ENCODE data around the gene SNRNP48. TPM values are rescaled to one million over a fixed set of nuclear protein-coding genes. Genes with fewer than 3 reads are reported as not detected.

The SNRNP48 gene
- total and polyA plus RNA-seq, 8 donors: 7.6 to 29.1 (median 26.8) TPM

DNA sequence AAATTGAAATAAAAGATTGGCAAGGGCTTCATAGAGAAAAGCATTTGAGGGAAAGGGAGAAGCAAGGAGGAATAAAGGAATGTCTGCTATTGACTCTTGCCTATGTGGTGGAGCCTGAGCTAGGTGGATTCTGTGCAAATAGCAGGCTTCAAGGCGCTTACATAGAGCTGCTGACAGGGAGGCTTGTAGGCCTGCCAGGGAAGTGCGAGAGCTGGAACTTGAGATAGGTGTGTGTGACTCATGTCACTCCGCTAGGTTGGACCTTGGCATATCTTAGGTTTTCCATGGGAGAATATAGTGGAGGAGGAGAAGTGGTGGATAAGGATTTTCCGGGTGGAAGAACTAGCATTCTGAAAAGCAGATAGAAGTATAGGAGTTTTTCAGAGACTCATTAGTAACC lies 14.0 kb downstream of the SNRNP48 start:
- Histone ChIP-seq H3K27me3 (no peaks in the 10 kb centered on the region), H3K4me1 (no peaks in the 10 kb centered on the region), H3K27ac (no peak overlapping the region), H3K4me3 (no peak overlapping the region), H3K36me3 (peaks cover 0 to 93% of the 10 kb centered on the region in 2 donors), H3K9me3 (no peaks in the 10 kb centered on the region)
- no peak for DNase-seq
- intact Hi-C loops (cut with DNase I): no loop called here
- no peak for ATAC-seq
- no peak for TF ChIP-seq CTCF (IDR thresholded peaks at IDR 0.05)

DNA sequence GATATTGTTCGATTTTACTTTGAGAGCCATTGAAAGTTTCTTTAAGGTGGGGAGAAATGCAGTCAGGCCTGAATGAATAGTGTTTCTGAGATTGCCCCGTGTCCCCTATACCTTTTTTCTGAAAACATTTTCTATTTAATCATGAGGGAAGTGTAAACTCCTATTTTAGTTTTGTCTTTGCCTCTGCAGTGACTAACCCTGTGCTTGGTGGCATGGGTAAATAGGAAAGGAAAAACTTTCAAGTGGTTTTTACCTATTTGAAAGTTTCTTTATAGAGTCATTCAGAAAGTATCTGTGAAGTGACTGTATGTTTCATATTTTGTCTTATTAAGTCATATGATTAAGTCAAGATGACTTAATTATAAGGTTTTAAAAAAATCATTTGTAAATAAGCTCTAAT lies 14.5 kb downstream of the SNRNP48 start:
- no peak for TF ChIP-seq CTCF (IDR thresholded peaks at IDR 0.05)
- no peak overlapping the region for H3K27ac ChIP-seq
- H3K36me3 ChIP-seq: peaks cover 0 to 94% of the 10 kb centered on the region in 2 donors
- DNase-seq (no peak), ATAC-seq (no peak)
- intact Hi-C loops (cut with DNase I): no loop called here
- no peak overlapping the region for H3K4me3 ChIP-seq
- no peaks in the 10 kb centered on the region for H3K27me3 ChIP-seq
- no peaks in the 10 kb centered on the region for H3K4me1 ChIP-seq
- H3K9me3 ChIP-seq: no peaks in the 10 kb centered on the region

DNA sequence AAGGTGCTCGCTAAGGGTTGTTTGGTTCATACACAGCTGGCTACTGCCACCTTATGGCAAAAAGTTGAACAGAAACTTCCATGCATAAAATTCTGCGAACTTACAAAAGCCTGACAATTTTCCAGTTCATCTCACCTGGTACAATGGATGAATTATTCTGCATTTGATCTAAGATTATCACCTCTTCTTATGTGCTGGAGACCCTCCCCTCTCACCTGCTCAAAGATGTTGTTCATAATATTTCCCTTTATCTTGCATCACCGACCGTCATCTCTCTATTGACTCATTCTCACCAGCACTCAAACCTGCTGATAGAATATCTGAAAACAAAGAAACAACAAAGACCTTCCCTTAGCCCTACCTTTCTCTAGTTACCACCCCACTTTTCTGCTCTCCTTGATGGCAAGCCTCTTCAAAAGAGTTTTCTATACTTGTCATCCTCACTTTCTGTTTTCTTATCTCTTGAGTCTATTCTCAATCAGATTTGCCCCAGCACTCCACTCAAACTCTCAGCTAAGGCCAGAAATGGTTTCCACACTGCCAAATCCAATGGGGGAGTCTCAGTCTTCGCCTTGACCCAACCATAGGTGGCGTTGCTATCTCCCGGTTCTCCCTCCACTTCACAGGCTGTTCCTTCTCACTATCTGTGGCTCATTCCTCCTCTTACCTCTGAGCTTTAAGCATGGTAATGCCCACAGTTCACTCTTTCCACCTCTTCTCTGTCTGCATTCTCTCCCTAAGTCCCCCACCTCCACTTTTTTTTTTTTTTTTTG lies 25.8 kb downstream of the SNRNP48 start:
- intact Hi-C loops (cut with DNase I): loop anchor here in 1 of 2 donors (10.0 kb wide), 2 partner anchors 191 to 341 kb away; no protein-coding TSS in a partner anchor
- peaks cover 3 to 27% of the 10 kb centered on the region in 2 donors for H3K4me1 ChIP-seq
- DNase-seq (peak in 2 of 4 donors; percentile 47 to 66), ATAC-seq (peak; percentile 82)
- H3K27me3 ChIP-seq: no peaks in the 10 kb centered on the region
- H3K27ac ChIP-seq: no peak overlapping the region
- peaks cover 0 to 32% of the 10 kb centered on the region in 2 donors for H3K36me3 ChIP-seq
- peak; percentile 60 to 69 for TF ChIP-seq CTCF (IDR thresholded peaks at IDR 0.05)
- H3K4me3 ChIP-seq: no peak overlapping the region
- H3K9me3 ChIP-seq: no peaks in the 10 kb centered on the region

GRCh38 chr6:7617801-7618764 lies 28.1 kb downstream of the SNRNP48 start:
- no peak for TF ChIP-seq CTCF (IDR thresholded peaks at IDR 0.05)
- peak in 2 of 4 donors; percentile 13 to 60 for DNase-seq
- ATAC-seq: peak; percentile 63
- Histone ChIP-seq H3K36me3 (peaks cover 0 to 10% of the 10 kb centered on the region in 2 donors), H3K27me3 (no peaks in the 10 kb centered on the region), H3K27ac (peak overlapping the region; percentile 13 to 59), H3K4me1 (peaks cover 3 to 27% of the 10 kb centered on the region in 2 donors), H3K9me3 (no peaks in the 10 kb centered on the region), H3K4me3 (no peak overlapping the region)
- intact Hi-C loops (cut with DNase I): loop anchor here in 1 of 2 donors (10.0 kb wide), 2 partner anchors 193 to 343 kb away; no protein-coding TSS in a partner anchor

All from left lung (tissue), 10 donors.